Body of pancreas (tissue), 4 donors: ENCODE data around the gene NLRP5. TPM values are rescaled to one million over a fixed set of nuclear protein-coding genes. Genes with fewer than 3 reads are reported as not detected.

Experiments
- ATAC-seq: fragments of 150-250 bp; one replicate; pipeline ENCODE4 v1.9.1; 2016
- DNase-seq, 4 donors: peaks; one replicate each; pipeline ENCODE4 v3.0.0-alpha.2; 2019
- H3K27ac ChIP-seq, 4 donors: fragments of 200-600 bp; sonication (generic); 1 replicate in 3 of 4; 2 replicates in 1 of 4; pipeline versions ENCODE4 v1.5.1 to v1.6.1; 2016 to 2019; ENCODE audit warnings: mild to moderate bottlenecking in 1 of 4, mixed read lengths in 1 of 4, moderate library complexity in 1 of 4
- H3K27me3 ChIP-seq, 2 donors: fragments of 200-600 bp; sonication (generic); one replicate each; pipeline ENCODE4 v1.6.0; 2016; ENCODE audit warnings: mild to moderate bottlenecking in 1 of 2
- H3K36me3 ChIP-seq, 2 donors: fragments of 200-600 bp; sonication (generic); replicated peaks in 1 of 2; 2 replicates each; pipeline ENCODE4 v1.5.1; 2016; ENCODE audit warnings: low read depth in 2 of 2; ENCODE audit not compliant: insufficient read depth in 1 of 2
- H3K4me1 ChIP-seq: fragments of 200-600 bp; sonication (generic); one replicate; pipeline ENCODE4 v1.6.0; 2016
- H3K4me3 ChIP-seq, 2 donors: fragments of 200-600 bp; sonication (generic); 1 replicate in 1 of 2; 2 replicates in 1 of 2; pipeline ENCODE4 v1.5.1; 2016 to 2019
- H3K9me3 ChIP-seq, 3 donors: fragments of 200-600 bp; sonication (generic); 1 replicate in 2 of 3; 2 replicates in 1 of 3; pipeline ENCODE4 v1.5.1; 2016
- CTCF ChIP-seq, 7 experiments: fragments of 450-650 bp in 4 of 7; fragments of 200-600 bp in 3 of 7; sonication (generic) in 3 of 7; IDR thresholded peaks; one replicate each; pipeline ENCODE4 v1.5.1; 2016 to 2019; ENCODE audit warnings: antibody characterized with exemption in 7 of 7
- POLR2A ChIP-seq, 3 donors: fragments of 450-650 bp; IDR thresholded peaks; one replicate each; pipeline ENCODE4 v1.6.1; 2016; ENCODE audit warnings: antibody characterized with exemption in 3 of 3, mild to moderate bottlenecking in 2 of 3
- WGBS, 2 donors: methylation state at CpG; one replicate each; pipeline ENCODE4 v1.1.5; 2017; 5-methylcytosine and 5-hydroxymethylcytosine counted together
- intact Hi-C: fragments of 100-400 bp; cut with DNase I; formaldehyde crosslinking; loops from one replicate; pipeline ENCODE4 v1.15.1; 2023
- total RNA-seq, 2 donors: library from RNA; depleted of rRNA; stranded (reverse); fragments of >200 nt; gene quantifications; one replicate each; pipeline ENCODE4 v1.1.0, GENCODE V29; 2016

The NLRP5 gene
- total RNA-seq, 2 donors from 2014 or later = not detected

- peak overlapping the region in 2 of 4 donors; percentile 5 to 73 for H3K27ac ChIP-seq
- no peak overlapping the region for H3K4me3 ChIP-seq
- peaks cover 74% of the 10 kb centered on the region for H3K4me1 ChIP-seq
- ATAC-seq = no peak
- WGBS, 2 donors = 76 to 87% methylated on average over 10 to 11 of the region's 11 CpGs
- TF ChIP-seq POLR2A (IDR thresholded peaks at IDR 0.05) (no peak), CTCF (IDR thresholded peaks at IDR 0.05) (no peak)
- no peaks in the 10 kb centered on the region for H3K9me3 ChIP-seq
- no peaks in the 10 kb centered on the region for H3K27me3 ChIP-seq
- no peak for DNase-seq
- intact Hi-C loops = loop anchor here (5.0 kb wide), 1 partner anchor 40 kb away; no protein-coding TSS in a partner anchor
- H3K36me3 ChIP-seq = peaks cover 0 to 3% of the 10 kb centered on the region in 2 donors
These were observed 120.4 kb downstream of the NLRP5 start for GRCh38 chr19:56106993-56107392.

GRCh38 chr19:56107626-56108351 lies 121.2 kb downstream of the NLRP5 start:
- H3K27me3 ChIP-seq = no peaks in the 10 kb centered on the region
- WGBS, 2 donors = 54 to 68% methylated on average over 22 to 25 of the region's 27 CpGs
- DNase-seq (peak in 2 of 4 donors; percentile 32 to 58), ATAC-seq (no peak)
- no peaks in the 10 kb centered on the region for H3K9me3 ChIP-seq
- H3K27ac ChIP-seq = peak overlapping the region; percentile 42 to 86 (median 60)
- intact Hi-C loops = loop anchor here (5.0 kb wide), 1 partner anchor 40 kb away; no protein-coding TSS in a partner anchor
- TF ChIP-seq POLR2A (IDR thresholded peaks at IDR 0.05) (no peak), CTCF (IDR thresholded peaks at IDR 0.05) (no peak)
- no peaks in the 10 kb centered on the region for H3K36me3 ChIP-seq
- peaks cover 82% of the 10 kb centered on the region for H3K4me1 ChIP-seq
- H3K4me3 ChIP-seq = no peak overlapping the region

- H3K4me1 ChIP-seq = peaks cover 90% of the 10 kb centered on the region
- no peak overlapping the region for H3K4me3 ChIP-seq
- ATAC-seq = peak; percentile 26
- no peaks in the 10 kb centered on the region for H3K9me3 ChIP-seq
- DNase-seq = peak; percentile 69 to 83 (median 73)
- 19 to 22% methylated on average over 20 to 23 of the region's 24 CpGs for WGBS, 2 donors
- peak overlapping the region; percentile 42 to 86 (median 60) for H3K27ac ChIP-seq
- no peaks in the 10 kb centered on the region for H3K27me3 ChIP-seq
- TF ChIP-seq CTCF (IDR thresholded peaks at IDR 0.05) (no peak), POLR2A (IDR thresholded peaks at IDR 0.05) (no peak)
- intact Hi-C loops = loop anchor here (5.0 kb wide), 1 partner anchor 39 kb away; no protein-coding TSS in a partner anchor
- no peaks in the 10 kb centered on the region for H3K36me3 ChIP-seq
These were observed 122.0 kb downstream of the NLRP5 start for GRCh38 chr19:56108447-56109195.

- TF ChIP-seq POLR2A (IDR thresholded peaks at IDR 0.05) = no peak
- TF ChIP-seq CTCF (IDR thresholded peaks at IDR 0.05) = no peak
- intact Hi-C loops = loop anchor here (5.0 kb wide), 1 partner anchor 38 kb away; no protein-coding TSS in a partner anchor
- peaks cover 96% of the 10 kb centered on the region for H3K4me1 ChIP-seq
- no peak overlapping the region for H3K4me3 ChIP-seq
- no peaks in the 10 kb centered on the region for H3K9me3 ChIP-seq
- 41 to 44% methylated on average over 13 of the region's 13 CpGs for WGBS, 2 donors
- H3K27me3 ChIP-seq = no peaks in the 10 kb centered on the region
- DNase-seq (no peak), ATAC-seq (no peak)
- no peaks in the 10 kb centered on the region for H3K36me3 ChIP-seq
- peak overlapping the region; percentile 13 to 86 (median 60) for H3K27ac ChIP-seq
These were observed 122.7 kb downstream of the NLRP5 start for GRCh38 chr19:56109226-56109625.
